ENCODE data around the gene F2RL3. TPM values are rescaled to one million over a fixed set of nuclear protein-coding genes. Genes with fewer than 3 reads are reported as not detected.

Gene F2RL3
- total RNA-seq, 1 donor from 2014 or later, result not detected

GRCh38 chr19:16928351-16928750 lies 39.6 kb downstream of the F2RL3 start:
- peaks cover 18% of the 10 kb centered on the region for H3K9me3 Mint-ChIP-seq (ENCODE audit: unreplicated experiment)

GRCh38 chr19:16928916-16929315 lies 40.1 kb downstream of the F2RL3 start:
- Mint-ChIP-seq H3K27me3 (ENCODE audit: low read depth, unreplicated experiment) (peaks cover 19% of the 10 kb centered on the region), H3K4me1 (ENCODE audit: low read depth, unreplicated experiment) (no peaks in the 10 kb centered on the region), H3K4me3 (ENCODE audit: unreplicated experiment) (no peak overlapping the region), H3K27ac (ENCODE audit: unreplicated experiment) (no peak overlapping the region), H3K9me3 (ENCODE audit: unreplicated experiment) (peaks cover 21% of the 10 kb centered on the region), H3K36me3 (ENCODE audit: low read depth, unreplicated experiment) (no peaks in the 10 kb centered on the region)
- no peak overlapping the region for H3K9ac ChIP-seq (ENCODE audit: low read length)
- H3K27me3 ChIP-seq (ENCODE audit: insufficient read depth, low read length), result no peaks in the 10 kb centered on the region
- peaks cover 7% of the 10 kb centered on the region for H3K9me3 ChIP-seq (ENCODE audit: insufficient read depth, low read depth, low read length)
- no peak overlapping the region for H3K27ac ChIP-seq (ENCODE audit: low read depth, low read length)
- TF ChIP-seq EZH2 (IDR thresholded peaks at IDR 0.05; ENCODE audit: insufficient read depth, low read length) (no peak), CTCF (IDR thresholded peaks at IDR 0.05; ENCODE audit: insufficient read depth, low read depth, low read length) (no peak)
- H2AFZ ChIP-seq (ENCODE audit: low read depth, low read length), result no peak overlapping the region
- H4K20me1 ChIP-seq (ENCODE audit: insufficient read depth, low read length), result no peaks in the 10 kb centered on the region
- DNase-seq (ENCODE audit: low read depth) (no peak), FAIRE-seq (no peak)
- H3K4me1 ChIP-seq (ENCODE audit: insufficient read depth, low read length), result no peaks in the 10 kb centered on the region
- no peaks in the 10 kb centered on the region for H3K79me2 ChIP-seq (ENCODE audit: insufficient read depth, low read length)
- no peak overlapping the region for H3K4me3 ChIP-seq (ENCODE audit: insufficient read depth, low read depth, low read length)
- H3K4me2 ChIP-seq (ENCODE audit: low read length), result no peak overlapping the region
- H3K36me3 ChIP-seq (ENCODE audit: insufficient read depth, low read length), result no peaks in the 10 kb centered on the region

More at GRCh38 chr19:16928351-16928750, 39.6 kb downstream of the F2RL3 start:
- no peak for TF ChIP-seq EZH2 (IDR thresholded peaks at IDR 0.05; ENCODE audit: insufficient read depth, low read length)
- no peak for TF ChIP-seq CTCF (IDR thresholded peaks at IDR 0.05; ENCODE audit: insufficient read depth, low read depth, low read length)
- Histone ChIP-seq H3K4me3 (ENCODE audit: insufficient read depth, low read depth, low read length) (no peak overlapping the region), H3K9me3 (ENCODE audit: insufficient read depth, low read depth, low read length) (peaks cover 7% of the 10 kb centered on the region), H3K9ac (ENCODE audit: low read length) (no peak overlapping the region), H3K27me3 (ENCODE audit: insufficient read depth, low read length) (no peaks in the 10 kb centered on the region), H3K27ac (ENCODE audit: low read depth, low read length) (no peak overlapping the region), H3K36me3 (ENCODE audit: insufficient read depth, low read length) (no peaks in the 10 kb centered on the region), H3K4me2 (ENCODE audit: low read length) (no peak overlapping the region), H2AFZ (ENCODE audit: low read depth, low read length) (no peak overlapping the region), H4K20me1 (ENCODE audit: insufficient read depth, low read length) (no peaks in the 10 kb centered on the region), H3K4me1 (ENCODE audit: insufficient read depth, low read length) (no peaks in the 10 kb centered on the region), H3K79me2 (ENCODE audit: insufficient read depth, low read length) (no peaks in the 10 kb centered on the region)
- peaks cover 19% of the 10 kb centered on the region for H3K27me3 Mint-ChIP-seq (ENCODE audit: low read depth, unreplicated experiment)
- H3K4me3 Mint-ChIP-seq (ENCODE audit: unreplicated experiment), result no peak overlapping the region
- FAIRE-seq (no peak), DNase-seq (ENCODE audit: low read depth) (no peak)
- H3K4me1 Mint-ChIP-seq (ENCODE audit: low read depth, unreplicated experiment), result no peaks in the 10 kb centered on the region
- H3K36me3 Mint-ChIP-seq (ENCODE audit: low read depth, unreplicated experiment), result no peaks in the 10 kb centered on the region
- no peak overlapping the region for H3K27ac Mint-ChIP-seq (ENCODE audit: unreplicated experiment)

GRCh38 chr19:16930753-16931152 lies 42.0 kb downstream of the F2RL3 start:
- peaks cover 18% of the 10 kb centered on the region for H3K9me3 Mint-ChIP-seq (ENCODE audit: unreplicated experiment)
- no peak overlapping the region for H3K27ac ChIP-seq (ENCODE audit: low read depth, low read length)
- H3K4me3 ChIP-seq (ENCODE audit: insufficient read depth, low read depth, low read length), result no peak overlapping the region
- TF ChIP-seq EZH2 (IDR thresholded peaks at IDR 0.05; ENCODE audit: insufficient read depth, low read length), result no peak
- TF ChIP-seq CTCF (IDR thresholded peaks at IDR 0.05; ENCODE audit: insufficient read depth, low read depth, low read length), result no peak
- H3K4me1 ChIP-seq (ENCODE audit: insufficient read depth, low read length), result no peaks in the 10 kb centered on the region
- no peak overlapping the region for H3K4me3 Mint-ChIP-seq (ENCODE audit: unreplicated experiment)
- no peaks in the 10 kb centered on the region for H3K9me3 ChIP-seq (ENCODE audit: insufficient read depth, low read depth, low read length)
- H3K9ac ChIP-seq (ENCODE audit: low read length), result no peak overlapping the region
- no peaks in the 10 kb centered on the region for H3K36me3 ChIP-seq (ENCODE audit: insufficient read depth, low read length)
- H3K27me3 Mint-ChIP-seq (ENCODE audit: low read depth, unreplicated experiment), result peaks cover 19% of the 10 kb centered on the region
- no peaks in the 10 kb centered on the region for H4K20me1 ChIP-seq (ENCODE audit: insufficient read depth, low read length)
- H3K4me1 Mint-ChIP-seq (ENCODE audit: low read depth, unreplicated experiment), result no peaks in the 10 kb centered on the region
- DNase-seq (ENCODE audit: low read depth), result no peak
- H3K4me2 ChIP-seq (ENCODE audit: low read length), result no peak overlapping the region
- no peak overlapping the region for H3K27ac Mint-ChIP-seq (ENCODE audit: unreplicated experiment)
- no peak overlapping the region for H2AFZ ChIP-seq (ENCODE audit: low read depth, low read length)
- no peaks in the 10 kb centered on the region for H3K27me3 ChIP-seq (ENCODE audit: insufficient read depth, low read length)
- no peak for FAIRE-seq
- H3K79me2 ChIP-seq (ENCODE audit: insufficient read depth, low read length), result no peaks in the 10 kb centered on the region
- no peaks in the 10 kb centered on the region for H3K36me3 Mint-ChIP-seq (ENCODE audit: low read depth, unreplicated experiment)
